NCI-H187 (cell line): Measurements from ENCODE around the gene OCIAD1.

Experiments
- DNase-seq, 2 experiments: peaks; one replicate each; lab custom pipeline; 2025; lab: John Stamatoyannopoulos, UW

The OCIAD1 gene

DNA sequence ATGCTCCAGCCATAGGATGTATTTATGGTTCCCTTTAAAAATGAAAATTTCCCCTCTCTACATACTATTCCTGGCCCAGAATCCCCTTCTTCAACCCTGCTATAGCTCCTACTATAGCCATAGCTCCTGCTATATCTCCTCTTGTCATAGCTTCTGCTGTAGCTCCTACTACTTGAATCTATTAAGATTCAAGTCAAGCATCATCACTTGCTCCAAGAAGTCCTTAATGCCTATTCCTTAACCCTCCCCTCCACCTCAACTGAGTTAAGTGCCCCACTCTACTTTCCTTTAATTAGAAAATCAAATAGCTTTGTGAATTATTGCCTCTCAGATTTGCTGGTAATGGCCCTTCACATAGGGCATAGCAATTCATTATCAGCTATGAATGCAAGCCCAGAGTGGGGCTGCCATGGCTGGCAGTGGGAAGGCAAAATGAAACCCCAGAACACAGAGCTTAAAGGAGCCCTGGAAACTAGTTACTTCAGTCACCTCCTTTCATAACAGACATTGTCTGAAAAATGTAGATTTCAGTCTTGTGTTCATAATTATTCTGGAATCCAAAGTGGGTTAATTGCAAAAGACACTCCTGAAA is 60.2 kb downstream of the OCIAD1 start:
- peak in 1 of 2 experiments; percentile 50 for DNase-seq

DNA sequence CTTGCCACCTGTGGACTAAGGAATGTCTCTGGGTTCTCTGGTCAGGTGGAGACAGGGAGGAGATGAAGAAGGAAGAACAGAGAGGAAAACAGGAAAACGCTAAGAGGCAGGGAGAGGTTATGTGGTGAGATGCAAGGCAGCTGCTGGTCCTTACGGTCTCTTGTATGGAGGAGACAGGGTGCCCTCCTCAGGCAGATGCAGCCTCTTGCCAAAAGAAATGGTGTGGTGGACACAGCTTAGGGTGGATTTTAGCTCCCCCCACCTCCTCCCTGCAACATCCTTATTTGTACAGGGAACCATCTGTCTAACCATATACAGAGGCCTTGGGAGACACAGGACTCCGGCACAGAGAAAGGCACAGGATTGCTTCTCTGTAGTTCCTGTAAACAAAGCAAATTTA is 66.0 kb downstream of the OCIAD1 start:
- no peak for DNase-seq

DNA sequence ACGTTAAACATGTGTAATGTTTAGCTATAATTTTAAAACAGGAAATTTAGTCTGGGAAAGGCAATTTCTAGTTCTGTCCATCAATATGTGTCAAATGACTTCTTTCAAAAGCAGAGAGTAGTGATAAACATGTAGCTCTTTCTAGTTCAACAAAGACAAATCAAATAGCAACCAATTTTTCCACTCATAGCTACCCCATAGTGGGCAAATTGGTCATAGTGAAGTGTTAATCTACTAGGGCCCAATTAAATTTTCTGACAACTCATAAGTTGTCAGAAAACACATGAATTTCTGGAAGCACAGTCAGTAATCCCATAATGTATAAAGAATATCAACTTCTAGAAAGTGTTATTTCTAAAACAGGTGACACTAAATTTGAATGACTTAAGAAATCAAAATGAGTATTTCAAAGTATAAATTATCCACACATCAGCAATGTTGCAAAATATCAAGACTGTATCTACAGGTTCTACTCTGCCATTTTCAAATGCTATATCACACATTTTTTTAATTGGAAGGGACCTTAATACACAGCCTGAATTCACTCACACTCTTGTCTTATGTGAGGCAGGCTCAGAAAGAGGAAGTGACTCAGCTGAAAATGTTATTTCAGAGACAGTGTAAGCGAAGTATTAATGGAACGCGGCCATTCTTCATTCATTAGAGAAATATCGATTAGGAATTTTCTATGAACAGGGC is 68.0 kb downstream of the OCIAD1 start:
- no peak for DNase-seq

DNA sequence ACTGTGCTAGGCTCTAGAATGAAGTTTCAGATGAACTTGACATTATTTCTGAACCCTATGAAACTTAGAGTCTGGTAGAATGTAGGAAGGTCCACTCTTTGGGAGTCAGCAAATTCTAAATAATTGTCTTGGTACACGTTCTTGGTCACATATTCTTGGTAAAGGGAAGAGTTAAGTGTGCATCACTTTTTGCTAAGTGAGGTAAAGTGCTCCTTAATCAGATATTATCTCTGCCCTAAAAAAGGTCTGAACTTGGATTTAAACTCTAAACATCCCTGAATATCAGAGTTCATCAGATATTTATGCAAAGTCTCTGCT is 68.5 kb downstream of the OCIAD1 start:
- DNase-seq: no peak

DNA sequence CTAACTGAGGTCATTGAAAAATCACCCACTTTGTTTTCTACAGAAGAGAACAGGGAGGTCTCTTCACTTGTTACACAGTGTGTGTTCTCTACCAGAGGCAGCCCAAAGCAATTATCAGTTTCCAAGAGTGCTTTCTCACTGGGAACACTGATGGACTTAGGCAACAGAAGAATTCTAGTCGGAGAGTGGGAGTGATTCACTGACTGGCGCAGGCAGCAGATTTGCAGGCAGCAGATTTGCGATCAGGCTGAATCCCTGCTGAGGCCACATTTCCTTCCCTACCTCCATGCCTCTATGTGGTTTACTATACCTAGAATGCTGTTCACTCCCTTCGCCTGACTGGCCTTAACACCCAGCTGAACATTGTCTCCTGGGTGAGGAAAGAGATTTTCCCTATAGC is 69.1 kb downstream of the OCIAD1 start:
- DNase-seq: no peak

DNA sequence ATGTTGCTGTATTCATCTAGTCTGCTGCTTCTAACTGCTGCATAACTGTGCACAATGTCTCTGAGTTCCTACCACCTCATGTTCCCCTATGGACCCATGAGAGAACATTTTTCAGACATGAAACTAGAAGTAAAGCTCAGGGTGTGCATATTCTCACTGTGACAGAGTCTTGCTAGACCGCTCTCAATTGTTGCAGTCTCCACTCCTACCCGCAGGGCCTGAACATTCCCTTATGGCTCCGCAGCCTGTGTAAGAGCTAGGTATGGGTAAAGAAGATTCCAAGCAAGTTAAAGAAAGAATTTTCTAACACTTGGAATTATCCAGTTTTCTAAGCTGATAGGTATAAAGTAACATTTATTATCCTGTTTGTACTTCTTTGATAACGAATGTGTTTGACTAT is 70.3 kb downstream of the OCIAD1 start:
- no peak for DNase-seq

- DNase-seq: no peak
Measured at GRCh38 chr4:48902266-48902665, 71.4 kb downstream of the OCIAD1 start.

- DNase-seq: peak; percentile 61 to 71
Measured at GRCh38 chr4:48904101-48904500, 73.2 kb downstream of the OCIAD1 start.

DNA sequence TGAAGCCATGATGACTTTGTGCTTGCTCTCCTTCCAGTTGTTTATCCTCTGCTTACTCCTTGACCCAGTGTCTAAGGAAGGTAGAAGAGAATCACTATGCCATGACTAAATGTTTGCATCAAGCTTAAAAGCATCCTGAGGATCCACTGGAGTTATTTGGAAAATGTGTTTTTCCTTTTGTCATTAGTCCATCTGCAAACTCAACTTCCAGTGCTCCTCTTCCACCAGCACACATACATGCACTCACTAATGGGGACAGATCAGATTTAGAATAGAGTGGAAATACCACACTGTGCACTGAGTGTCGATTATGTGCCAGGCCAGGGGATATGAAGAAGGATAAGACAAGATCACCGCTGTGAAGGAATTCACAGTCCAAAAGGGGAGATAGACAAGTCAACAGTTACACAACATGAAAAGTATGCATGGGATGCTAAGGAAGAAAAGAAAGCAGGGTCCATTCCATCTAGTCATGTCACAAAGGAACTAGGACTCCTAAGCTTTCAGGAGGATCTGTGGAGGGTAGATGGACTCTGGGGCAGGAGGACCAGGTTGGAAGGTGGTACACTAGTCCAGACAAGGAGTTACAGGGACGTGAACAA is 73.8 kb downstream of the OCIAD1 start:
- no peak for DNase-seq

DNA sequence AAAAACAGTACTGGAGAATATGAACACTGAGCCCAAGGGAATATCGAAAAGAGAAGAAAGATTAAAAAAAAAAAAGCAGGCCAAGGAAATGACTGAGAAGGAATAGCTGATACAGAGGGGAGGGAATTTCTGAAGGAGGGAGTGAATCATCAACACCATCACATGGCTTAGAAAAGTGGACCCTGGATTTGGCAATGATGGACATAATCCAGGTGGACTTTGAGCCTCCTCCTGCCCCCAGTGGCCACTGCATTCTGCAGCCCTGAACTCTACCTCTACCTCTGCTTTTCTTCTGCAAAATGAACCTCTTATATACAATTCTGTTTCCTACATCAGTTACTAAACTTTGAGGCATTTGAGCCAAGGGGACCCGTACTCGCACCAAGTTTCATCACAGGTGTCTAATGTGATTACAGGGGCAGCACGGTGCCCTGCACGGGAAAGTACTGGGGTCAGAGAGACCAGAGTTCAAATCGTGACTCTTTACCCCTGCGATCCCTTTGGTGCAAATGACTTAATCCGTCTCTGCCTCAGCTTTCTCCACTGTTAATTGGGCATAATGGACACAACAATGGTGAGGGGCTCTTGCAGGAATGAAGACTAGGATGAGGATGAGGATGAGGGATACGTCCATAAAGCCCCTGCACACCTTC is 74.6 kb downstream of the OCIAD1 start:
- no peak for DNase-seq

DNA sequence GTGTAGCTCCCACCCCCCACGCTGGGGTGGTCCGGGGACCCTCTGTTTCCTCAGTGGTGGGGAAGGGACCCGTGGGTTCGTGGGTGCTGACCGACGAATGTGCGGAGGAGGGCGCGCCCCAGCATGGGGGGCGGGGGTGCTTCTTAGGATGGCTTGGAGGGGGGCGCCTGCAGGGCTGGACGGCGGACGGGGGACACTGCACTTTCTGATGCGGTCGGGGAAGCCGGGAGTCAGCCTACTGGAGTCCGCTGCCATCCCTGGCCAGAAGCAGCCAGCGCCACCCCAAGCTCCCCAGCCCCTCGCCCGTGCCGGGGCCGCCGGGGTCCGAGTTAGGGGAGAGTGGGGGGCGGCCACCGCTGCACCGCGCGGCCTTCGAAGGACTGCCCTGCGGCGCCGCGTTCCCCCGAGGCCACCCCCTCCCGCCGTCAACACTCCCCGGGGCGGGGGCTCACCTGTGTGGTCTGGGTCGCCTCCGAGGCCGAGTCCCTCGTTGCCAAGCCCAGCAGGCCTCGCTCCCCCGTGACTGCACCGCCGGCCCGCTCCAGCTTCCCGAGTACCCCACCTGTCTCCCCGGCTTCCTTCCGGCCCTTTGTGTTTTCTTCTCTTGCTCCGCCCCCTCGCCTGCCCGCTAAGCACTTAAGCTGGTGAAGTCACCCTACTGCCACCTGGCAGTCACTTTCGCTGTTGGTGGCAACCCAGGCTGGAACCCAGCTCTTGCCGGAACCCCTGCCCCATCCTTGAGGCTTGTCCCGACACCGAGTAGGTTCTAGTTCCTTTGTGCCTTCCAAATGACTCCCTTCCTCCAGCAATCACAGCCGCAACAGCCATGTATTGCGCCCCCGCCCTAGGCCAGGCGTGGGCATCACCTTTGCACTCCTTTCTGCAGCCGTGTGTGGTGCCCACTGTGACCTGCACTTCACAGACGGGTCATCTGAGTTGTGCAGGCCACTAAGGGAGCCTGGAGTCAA is 75.6 kb downstream of the OCIAD1 start, which contains the start of gene OCIAD2:
Gene OCIAD2, minus strand, starts transcription at position 569 of the 968 bp plus-strand sequence. CDS start 2,225 bp downstream, outside the sequence.
- peak; percentile 64 to 91 for DNase-seq

DNA sequence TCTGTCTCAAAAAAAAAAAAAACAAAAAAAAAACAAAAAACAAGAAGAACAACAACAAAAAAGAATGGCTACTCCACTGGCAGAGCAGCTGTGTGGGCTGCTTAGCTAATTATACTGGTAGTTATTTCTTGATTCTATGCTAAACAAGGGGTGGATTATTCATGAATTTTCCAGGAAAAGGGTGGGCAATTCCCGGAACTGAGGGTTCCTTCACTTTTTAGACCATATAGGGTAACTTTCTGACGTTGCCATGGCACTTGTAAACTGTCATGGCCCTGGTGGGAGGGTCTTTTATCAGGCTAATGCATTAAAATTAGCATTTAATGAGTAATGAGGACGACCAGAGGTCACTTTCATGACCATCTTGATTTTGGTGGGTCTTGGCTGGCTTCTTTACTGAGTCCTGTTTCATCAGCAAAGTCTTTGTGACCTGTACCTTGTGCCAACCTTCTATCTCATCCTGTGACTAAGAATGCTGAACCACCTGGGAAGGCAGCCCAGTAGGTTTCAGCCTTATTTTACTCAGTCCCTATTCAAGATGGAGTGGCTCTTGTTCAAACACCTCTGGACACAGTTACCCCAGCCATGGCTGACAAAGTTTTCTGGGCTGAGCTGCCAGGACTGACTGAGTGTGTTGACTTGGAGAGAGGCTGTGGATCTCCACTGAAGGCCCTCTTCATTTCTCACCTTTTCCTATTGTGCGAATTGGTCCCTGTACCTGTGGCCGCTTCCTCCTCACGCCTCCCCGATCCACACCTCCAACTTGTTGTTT is 77.0 kb downstream of the OCIAD1 start:
- DNase-seq: no peak

- DNase-seq: no peak
Measured at GRCh38 chr4:48908687-48909086, 77.8 kb downstream of the OCIAD1 start.

DNA sequence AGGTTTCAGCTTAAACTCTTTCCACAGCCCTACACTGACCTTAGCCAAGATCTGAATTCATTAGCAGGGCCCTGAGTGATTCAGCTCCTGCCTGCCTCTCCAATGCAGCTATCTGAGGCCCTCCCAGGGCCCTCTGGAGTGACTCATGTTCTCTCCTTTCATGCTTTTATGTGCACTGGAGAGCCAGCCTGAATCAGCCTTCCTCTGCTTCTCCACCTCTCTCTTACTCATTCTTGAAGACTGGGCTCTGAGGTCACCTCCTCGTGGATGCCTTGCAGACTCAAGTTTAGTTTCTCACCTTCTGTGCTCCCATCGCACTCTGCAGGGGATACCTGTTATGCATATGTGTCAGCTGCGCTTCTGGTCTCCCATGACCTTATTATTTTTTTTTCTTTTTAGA is 78.8 kb downstream of the OCIAD1 start:
- no peak for DNase-seq

- DNase-seq: no peak
Measured at GRCh38 chr4:48910511-48910910, 79.6 kb downstream of the OCIAD1 start.
